DLD1 (cell line): ENCODE results near the gene NUDT8.
"Not testable (repeated sequence)": the region's sequence is repeated elsewhere in the genome, so short reads cannot be mapped to it uniquely, and the experiment has no call there.

Experiments used
- in situ Hi-C: cut with HindIII; loops from 2 replicates; pipeline ENCODE4 v1.10.0; 2017; ENCODE audit warnings: low sequenced_read_pairs

Gene NUDT8

GRCh38 chr11:67642173-67643120, 12.7 kb upstream of the NUDT8 start:
- in situ Hi-C loops = no loop called here

GRCh38 chr11:67641338-67642172, 11.8 kb upstream of the NUDT8 start:
- in situ Hi-C loops = no loop called here

- in situ Hi-C loops = no loop called here
Measured at GRCh38 chr11:67640758-67641337, 11.1 kb upstream of the NUDT8 start.

GRCh38 chr11:67640021-67640757, 10.5 kb upstream of the NUDT8 start:
- in situ Hi-C loops = no loop called here

- in situ Hi-C loops = no loop called here
Measured at GRCh38 chr11:67639438-67639859, 9.7 kb upstream of the NUDT8 start, which contains the start of gene TBX10. Gene TBX10, minus strand, starts transcription at chr11:67639763. Its CDS starts 291 bp downstream, at chr11:67639472.

GRCh38 chr11:67638535-67639437, 9.0 kb upstream of the NUDT8 start:
- in situ Hi-C loops = no loop called here

GRCh38 chr11:67637441-67637840, 7.7 kb upstream of the NUDT8 start:
- in situ Hi-C loops = not testable (repeated sequence)

GRCh38 chr11:67636962-67637361, 7.2 kb upstream of the NUDT8 start:
- in situ Hi-C loops = no loop called here

GRCh38 chr11:67635231-67635521, 5.4 kb upstream of the NUDT8 start:
- in situ Hi-C loops = no loop called here

- in situ Hi-C loops = no loop called here
Measured at GRCh38 chr11:67634366-67635230, 4.9 kb upstream of the NUDT8 start.

- in situ Hi-C loops = no loop called here
Measured at GRCh38 chr11:67633758-67634365, 4.1 kb upstream of the NUDT8 start.

GRCh38 chr11:67632982-67633755, 3.4 kb upstream of the NUDT8 start:
- in situ Hi-C loops = no loop called here

- in situ Hi-C loops = no loop called here
Measured at GRCh38 chr11:67632175-67632981, 2.6 kb upstream of the NUDT8 start.

- in situ Hi-C loops = no loop called here
Measured at GRCh38 chr11:67631853-67632174, 2.1 kb upstream of the NUDT8 start.

GRCh38 chr11:67631411-67631810, 1.7 kb upstream of the NUDT8 start:
- in situ Hi-C loops = no loop called here

GRCh38 chr11:67630943-67631331, 1.2 kb upstream of the NUDT8 start:
- in situ Hi-C loops = no loop called here
